Activated CD8-positive, alpha-beta memory T cell treated with anti-CD3 and anti-CD28 coated beads, Interleukin-2, amount 50 U/mL, for 1 hour (primary cell): ENCODE measurements around the gene SHC4.

ENCODE experiments used
- DNase-seq: peaks from one replicate; pipeline ENCODE4 v3.0.0-alpha.2; 2020; ENCODE audit errors: extremely low read depth

SHC4 gene

GRCh38 chr15:48968066-48968465 lies 4.3 kb upstream of the SHC4 start:
- DNase-seq = no peak

GRCh38 chr15:48967336-48967735 lies 3.6 kb upstream of the SHC4 start:
- DNase-seq = no peak

GRCh38 chr15:48966595-48967301 lies 3.0 kb upstream of the SHC4 start:
- no peak for DNase-seq

- no peak for DNase-seq
Measured at GRCh38 chr15:48965972-48966371, 2.3 kb upstream of the SHC4 start.

DNA sequence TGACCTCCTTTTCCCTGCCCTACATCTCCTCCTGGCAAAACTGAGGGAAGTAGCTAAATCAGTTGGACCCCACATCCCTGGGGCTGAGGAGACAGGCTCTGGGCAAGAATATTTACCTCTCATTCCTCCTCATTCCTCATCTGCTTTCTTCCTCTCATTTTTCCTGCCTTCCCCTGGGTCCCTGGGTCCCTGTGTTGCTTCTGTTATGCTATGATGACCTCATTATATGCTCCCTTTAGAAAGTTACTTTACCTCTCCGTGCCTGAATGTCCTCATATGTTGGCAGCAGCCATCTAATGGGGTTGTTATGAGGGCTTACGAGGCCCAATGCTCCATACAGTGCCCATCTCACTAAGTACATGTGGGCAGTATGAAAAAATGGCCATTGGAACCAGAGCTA lies 1.2 kb upstream of the SHC4 start:
- DNase-seq = no peak

DNA sequence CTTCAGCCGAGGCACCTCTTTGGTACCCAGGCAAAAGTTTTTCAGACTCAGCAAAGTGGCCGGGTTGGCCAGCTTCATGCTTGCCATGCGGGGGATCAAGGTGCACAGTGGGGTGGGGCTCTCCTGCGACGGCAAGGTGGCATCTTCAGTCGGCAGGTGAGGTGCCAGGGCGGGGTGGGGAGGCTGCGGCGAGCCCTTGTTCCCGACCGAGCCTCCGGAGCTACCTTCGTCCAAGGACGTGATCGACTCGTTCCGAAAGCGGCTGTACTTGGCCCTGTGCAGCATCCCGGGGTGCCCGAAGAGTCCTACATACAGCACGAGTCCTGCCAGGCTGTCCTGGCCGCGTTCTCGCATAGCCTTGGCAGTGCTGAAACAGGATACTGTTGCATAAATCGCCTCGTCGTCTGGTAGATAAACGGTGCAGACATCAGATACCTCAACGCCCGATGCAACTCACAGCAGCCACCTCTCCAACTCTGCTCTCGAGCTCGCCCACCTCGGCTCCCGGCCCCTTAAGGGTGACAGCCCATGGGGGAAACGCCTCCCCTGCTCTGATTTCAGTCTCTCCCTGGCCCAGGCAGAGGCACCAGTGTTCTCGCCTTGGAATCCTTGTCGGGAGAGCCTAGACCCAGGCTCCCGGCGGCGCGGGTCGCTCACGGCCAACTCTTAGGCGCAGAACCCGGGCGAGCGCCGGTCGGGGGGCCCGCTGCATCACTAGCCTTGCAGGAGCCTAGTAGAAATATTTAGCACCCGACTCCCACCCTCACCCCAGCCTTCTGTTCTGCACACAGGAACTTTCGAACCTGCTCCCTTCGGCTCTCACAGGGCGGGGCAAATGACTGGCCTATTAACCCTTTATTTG lies 826 bp downstream of the SHC4 start:
- DNase-seq = no peak

DNA sequence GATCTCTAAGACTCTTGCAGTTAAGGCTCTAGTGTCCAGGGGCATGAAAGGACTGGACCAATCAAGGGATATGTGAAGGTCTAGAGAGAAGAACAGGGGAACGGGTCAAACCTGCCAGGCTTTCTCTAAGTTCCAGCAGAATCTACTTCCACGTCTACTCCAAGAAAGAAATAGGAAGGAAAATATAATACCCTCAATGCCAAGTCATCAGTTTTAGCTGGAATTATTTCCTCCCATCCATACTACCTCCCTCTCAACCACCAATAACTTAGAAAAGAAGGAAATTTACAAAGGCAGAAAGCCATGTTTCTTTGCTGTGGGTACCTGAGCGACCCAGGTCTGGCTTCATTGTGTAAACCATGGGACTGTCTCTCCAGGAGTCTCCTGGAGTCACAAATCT lies 7.8 kb downstream of the SHC4 start:
- DNase-seq = no peak

GRCh38 chr15:48955370-48955769 lies 8.3 kb downstream of the SHC4 start:
- DNase-seq = no peak

DNA sequence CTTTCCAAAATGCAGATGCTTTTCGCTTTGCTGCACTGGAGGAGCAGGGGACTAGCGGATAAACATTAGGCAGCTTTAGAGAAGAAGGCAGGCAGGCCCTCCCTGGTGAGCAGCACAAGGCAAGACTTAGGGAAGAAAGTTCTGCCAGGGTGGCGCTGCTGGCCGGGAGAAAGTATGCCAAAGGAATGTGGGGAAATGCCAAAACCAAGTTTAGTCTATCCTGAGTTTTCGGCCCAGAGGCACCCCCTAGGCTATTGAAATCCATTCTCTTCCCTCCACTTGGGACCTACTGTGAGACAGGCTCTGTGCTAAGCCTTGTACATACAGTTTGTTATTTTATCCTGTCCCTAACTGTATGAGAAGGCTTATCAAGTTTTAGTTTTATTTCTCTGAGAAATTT lies 9.2 kb downstream of the SHC4 start:
- no peak for DNase-seq

DNA sequence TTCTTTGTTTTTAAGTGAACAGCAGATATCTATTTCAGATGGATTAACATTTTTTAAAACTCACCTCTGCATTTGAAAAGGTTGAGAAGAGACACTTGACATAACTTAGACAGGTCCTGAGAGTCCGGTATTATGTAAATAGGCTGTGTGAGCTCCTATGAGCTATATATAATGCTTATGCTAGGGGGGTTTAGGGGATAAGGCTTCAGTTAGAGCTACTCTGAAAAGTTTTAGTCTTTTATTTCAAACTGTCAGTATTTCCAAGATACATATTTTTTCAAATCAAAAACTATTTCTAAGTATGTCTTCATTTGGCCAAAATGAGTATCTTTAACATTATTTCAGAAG lies 16.9 kb downstream of the SHC4 start:
- no peak for DNase-seq

DNA sequence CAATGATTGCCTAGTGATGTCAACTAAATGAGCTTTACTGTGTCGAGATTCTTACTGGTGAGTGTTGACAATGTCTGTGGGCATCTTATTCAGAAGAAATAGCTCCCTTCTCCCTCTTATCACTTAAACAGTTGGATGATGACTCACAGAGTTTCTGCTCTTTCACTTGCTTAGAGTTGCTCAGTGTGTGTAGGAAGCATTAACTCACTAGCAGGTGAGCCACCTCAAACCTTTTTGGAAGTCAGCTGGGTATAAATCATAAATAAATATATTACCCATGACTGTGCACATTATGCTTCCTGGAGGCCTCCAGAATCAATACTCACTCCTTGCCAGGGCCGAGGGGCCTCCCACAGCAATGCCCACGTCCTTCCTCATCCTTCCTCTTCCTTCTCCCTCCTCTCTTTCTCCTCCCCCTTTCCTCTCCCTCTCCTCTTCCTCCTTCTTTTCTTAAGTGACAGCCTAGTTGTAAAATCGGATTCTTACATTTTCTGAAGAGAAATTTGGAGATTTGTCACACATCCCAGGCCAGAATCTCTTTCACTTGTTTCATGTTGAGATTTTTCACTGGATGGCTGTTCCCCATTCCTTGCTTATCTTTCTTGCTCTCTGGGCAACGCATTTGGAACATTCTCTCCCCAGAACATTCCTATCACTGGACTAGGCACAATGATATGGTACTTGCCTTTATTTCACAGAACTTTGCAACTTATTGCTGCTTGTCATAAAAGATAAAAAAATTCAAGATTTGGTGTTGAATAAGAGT lies 17.5 kb downstream of the SHC4 start:
- no peak for DNase-seq

- DNase-seq = no peak
Measured at GRCh38 chr15:48945386-48945785, 18.3 kb downstream of the SHC4 start.

DNA sequence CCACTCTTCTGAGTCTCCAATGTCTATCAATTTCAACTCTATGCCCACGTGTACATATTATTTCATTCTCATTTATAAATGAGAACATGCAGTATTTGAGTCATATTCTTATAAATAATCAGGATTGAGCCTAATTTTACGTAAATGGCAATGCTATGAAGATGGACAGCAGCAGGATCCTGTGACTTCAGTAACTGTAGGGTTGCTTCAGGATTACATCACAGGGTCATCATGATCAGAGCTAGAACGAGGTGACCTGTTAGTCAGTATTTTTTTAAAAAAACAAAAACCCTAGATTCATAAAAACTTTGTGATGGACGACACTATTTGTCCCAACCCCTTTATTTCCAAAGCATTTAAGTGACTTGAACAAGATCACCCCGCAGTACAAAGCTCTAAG lies 21.8 kb downstream of the SHC4 start:
- DNase-seq = no peak

GRCh38 chr15:48940508-48940907 lies 23.2 kb downstream of the SHC4 start:
- DNase-seq = no peak

- no peak for DNase-seq
Measured at GRCh38 chr15:48939648-48940047, 24.1 kb downstream of the SHC4 start.

DNA sequence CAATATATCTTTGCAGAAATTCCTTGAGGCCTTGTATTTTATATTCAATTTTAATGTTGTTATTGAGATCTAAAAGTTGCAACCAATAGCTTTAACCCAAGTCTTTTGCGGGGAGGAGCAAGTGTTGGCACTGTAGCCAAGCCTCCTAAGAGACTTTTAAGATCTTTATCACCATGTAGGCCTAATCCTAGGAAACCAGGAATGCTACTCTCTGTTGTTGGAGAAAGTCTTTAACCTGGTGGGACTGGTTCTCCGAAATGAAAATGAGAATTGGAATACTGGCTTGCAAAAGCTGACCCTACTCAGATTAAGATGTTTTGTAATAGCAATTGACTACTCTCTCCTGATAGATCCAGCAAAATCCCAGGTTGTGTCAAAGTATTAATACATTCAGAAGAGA lies 25.8 kb downstream of the SHC4 start:
- no peak for DNase-seq

GRCh38 chr15:48936666-48937065 lies 27.1 kb downstream of the SHC4 start:
- no peak for DNase-seq

DNA sequence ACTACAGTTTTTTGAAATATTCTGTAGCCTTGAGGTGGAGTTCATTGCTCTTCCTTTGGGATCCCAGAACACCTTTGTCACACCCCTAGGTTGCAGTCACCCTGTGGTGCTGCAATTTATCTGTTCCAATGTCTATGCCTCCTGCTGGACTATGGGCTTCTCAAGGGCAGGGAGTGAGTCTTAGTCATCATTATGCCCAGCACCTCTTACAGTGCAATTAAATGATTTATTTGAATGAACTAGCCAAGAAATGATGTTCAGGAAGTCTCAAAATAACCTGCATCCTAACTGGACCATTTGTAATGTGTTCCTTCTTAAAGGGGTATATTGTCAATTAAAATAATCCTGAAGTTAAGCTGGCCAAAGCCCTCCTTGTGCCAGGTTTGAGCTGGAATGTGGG lies 28.5 kb downstream of the SHC4 start:
- DNase-seq = no peak

GRCh38 chr15:48930735-48931134 lies 33.0 kb downstream of the SHC4 start:
- DNase-seq = no peak

GRCh38 chr15:48929661-48930060 lies 34.1 kb downstream of the SHC4 start:
- no peak for DNase-seq

GRCh38 chr15:48928877-48929538 lies 34.7 kb downstream of the SHC4 start:
- DNase-seq = no peak

DNA sequence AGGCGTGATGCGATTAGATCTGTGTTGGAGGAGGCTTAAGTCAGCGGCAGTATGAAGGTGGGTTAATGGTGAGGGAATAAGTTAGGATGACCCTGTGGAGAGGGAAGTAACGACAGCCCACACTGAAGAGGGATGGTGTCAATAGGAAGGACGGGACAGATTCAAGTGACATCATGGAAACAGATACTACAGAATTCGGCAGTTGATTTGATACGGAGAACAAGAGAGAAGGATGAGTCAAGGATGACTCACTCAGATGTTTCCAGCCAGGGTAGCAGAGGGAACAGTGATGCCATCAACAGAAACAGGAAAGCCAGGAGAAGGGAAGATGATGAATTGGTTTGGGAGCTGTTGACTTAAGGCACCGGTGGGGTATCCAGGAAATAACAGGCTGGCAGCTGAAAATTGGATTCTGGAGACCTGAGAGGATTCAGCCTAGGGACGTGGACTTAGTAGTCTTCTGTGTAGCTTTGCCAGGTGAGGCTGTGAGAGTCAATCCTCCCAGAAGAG lies 38.0 kb downstream of the SHC4 start:
- DNase-seq = no peak
